GM10266 (cell line): ENCODE measurements around the gene SLC1A2.
A peak's percentile ranks its signal among the peaks of the same experiment; 100 is the strongest.

Source experiments
- DNase-seq: peaks from one replicate; pipeline ENCODE4 v3.0.0; 2012; ENCODE audit errors: extremely low spot score
- CTCF ChIP-seq: IDR thresholded peaks from 2 replicates; pipeline ENCODE4 v1.5.1; 2012; ENCODE audit warnings: mild to moderate bottlenecking, low read depth; ENCODE audit not compliant: control insufficient read depth, insufficient read depth; ENCODE audit errors: missing control alignments

Gene SLC1A2

GRCh38 chr11:35280727-35281126 lies 138.6 kb downstream of the SLC1A2 start:
- no peak for DNase-seq
- TF ChIP-seq CTCF: no peak

- DNase-seq: no peak
- TF ChIP-seq CTCF: no peak
Measured at GRCh38 chr11:35277827-35278226, 141.5 kb downstream of the SLC1A2 start.

GRCh38 chr11:35276396-35277145 lies 142.8 kb downstream of the SLC1A2 start:
- DNase-seq: no peak
- TF ChIP-seq CTCF: no peak

GRCh38 chr11:35275786-35276170 lies 143.6 kb downstream of the SLC1A2 start:
- no peak for DNase-seq
- TF ChIP-seq CTCF: no peak

- DNase-seq: no peak
Measured at GRCh38 chr11:35274909-35275785, 144.2 kb downstream of the SLC1A2 start.

GRCh38 chr11:35272391-35272902 lies 146.9 kb downstream of the SLC1A2 start:
- DNase-seq: peak; percentile 66
- TF ChIP-seq CTCF: no peak

More at GRCh38 chr11:35274909-35275785, 144.2 kb downstream of the SLC1A2 start:
- no peak for TF ChIP-seq CTCF
